K562 (cell line): ENCODE results near the gene NRXN3.

Source experiments
- MEF2A ChIP-seq: IDR thresholded peaks from 2 replicates; pipeline ENCODE4 v1.6.1; 2011; ENCODE audit warnings: low read depth, mild to moderate bottlenecking, low read length, moderate library complexity; ENCODE audit not compliant: control insufficient read depth
- POLR2A ChIP-seq: fragments of 450-650 bp; conservative IDR thresholded peaks from 2 replicates; pipeline ENCODE4 v1.6.1; 2016
- POLR2AphosphoS2 ChIP-seq: IDR thresholded peaks from 2 replicates; pipeline ENCODE4 v1.6.1; 2012; ENCODE audit warnings: low read length, improper control_type of control experiment
- POLR2AphosphoS5 ChIP-seq: IDR thresholded peaks from 2 replicates; pipeline ENCODE4 v1.6.1; 2011; ENCODE audit warnings: mild to moderate bottlenecking, low read depth, low read length, moderate library complexity; ENCODE audit not compliant: control insufficient read depth, insufficient read depth
- RCOR1 ChIP-seq, 2 experiments: IDR thresholded peaks; 2 replicates each; pipeline ENCODE4 v1.6.1; 2012; ENCODE audit warnings: low read depth in 2 of 2, low read length in 2 of 2, borderline replicate concordance in 1 of 2, improper control_type of control experiment in 1 of 2
- RFX5 ChIP-seq: IDR thresholded peaks from 2 replicates; pipeline ENCODE4 v1.6.1; 2011; ENCODE audit warnings: low read depth, mild to moderate bottlenecking, improper control_type of control experiment, low read length
- ZNF224 ChIP-seq: sonication (generic); formaldehyde crosslinking; IDR thresholded peaks from 2 replicates; pipeline ENCODE4 v1.8.0; 2022; ENCODE audit warnings: mild to moderate bottlenecking, missing genetic modification reagents
- TF ChIP-seq, protein P1 (sequence below), 2 experiments: IDR thresholded peaks; 2 replicates each; pipeline ENCODE4 v1.6.1; 2011; ENCODE audit warnings: borderline replicate concordance in 1 of 2, control low read depth in 1 of 2, low read depth in 1 of 2, low read length in 1 of 2, mild to moderate bottlenecking in 1 of 2, mixed read lengths in 1 of 2, moderate library complexity in 1 of 2; ENCODE audit not compliant: insufficient read depth in 1 of 2, insufficient read length in 1 of 2, poor library complexity in 1 of 2, severe bottlenecking in 1 of 2; ENCODE audit errors: extremely low read depth in 1 of 2
- TF ChIP-seq, protein P2 (sequence below): fragments of 250-450 bp; sonication (Bioruptor Pico); IDR thresholded peaks from 2 replicates; pipeline ENCODE4 v1.5.0; 2021
- TF ChIP-seq, protein P3 (sequence below), 2 experiments: fragments of 450-650 bp; IDR thresholded peaks; 2 replicates each; pipeline ENCODE4 v1.6.1; 2016; ENCODE audit warnings: mild to moderate bottlenecking in 2 of 2, borderline replicate concordance in 1 of 2, low read depth in 1 of 2, moderate library complexity in 1 of 2
- TF ChIP-seq, protein P4 (sequence below), 3 experiments: IDR thresholded peaks in 2 of 3; conservative IDR thresholded peaks in 1 of 3; 2 replicates each; pipeline ENCODE4 v1.5.1; 2011 to 2012; ENCODE audit warnings: low read length in 3 of 3, mild to moderate bottlenecking in 3 of 3, control low read depth in 2 of 3, improper control_type of control experiment in 1 of 3, inconsistent platforms in 1 of 3, low read depth in 1 of 3, mixed read lengths in 1 of 3, moderate library complexity in 1 of 3; ENCODE audit not compliant: insufficient read depth in 2 of 3
- TF ChIP-seq, protein P5 (sequence below), 3 experiments: fragments of 200-800 bp in 1 of 3; sonication (Bioruptor generic) in 1 of 3; sonication (generic) in 1 of 3; formaldehyde crosslinking in 1 of 3; IDR thresholded peaks; 2 replicates each; pipeline versions ENCODE4 v1.6.1 to v1.8.0; 2016 to 2022; ENCODE audit warnings: mild to moderate bottlenecking in 2 of 3, missing compliant biosample characterization in 2 of 3, missing genetic modification characterization in 2 of 3, missing genetic modification reagents in 1 of 3

DNA sequence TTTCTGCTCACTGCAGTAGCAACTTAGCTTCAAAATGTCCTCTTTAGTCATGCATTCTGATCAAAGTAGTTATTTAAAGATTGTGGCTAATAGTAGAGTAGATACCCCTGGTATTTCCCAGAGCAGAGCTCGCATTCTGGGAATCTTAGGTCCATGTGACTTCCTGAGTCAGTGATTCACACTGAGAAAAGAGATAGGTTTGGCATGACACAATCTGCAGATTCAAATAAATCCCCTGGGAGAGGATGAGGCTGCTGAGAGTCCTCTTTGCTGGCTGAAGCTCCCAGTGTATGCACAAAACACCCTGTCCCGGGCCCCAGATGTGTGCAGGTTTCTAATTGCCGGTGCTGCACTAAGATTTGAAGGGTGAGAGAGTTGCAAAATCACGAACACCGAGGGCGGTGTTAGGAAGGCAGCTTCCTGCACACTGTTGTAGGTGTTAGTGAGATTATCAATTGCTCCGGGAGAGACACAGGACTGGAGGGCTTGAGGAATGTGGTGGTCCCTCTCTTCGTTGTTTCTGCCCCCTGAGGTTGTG lies 233.2 kb downstream of the NRXN3 start:
- no peak for TF ChIP-seq POLR2AphosphoS2
- no peak for TF ChIP-seq RFX5
- TF ChIP-seq RCOR1 (IDR thresholded peaks at IDR 0.05; ENCODE audit: borderline replicate concordance in 1 of 2, low read depth in 2 of 2, low read length in 2 of 2), result no peak
- TF ChIP-seq, protein P1, sequence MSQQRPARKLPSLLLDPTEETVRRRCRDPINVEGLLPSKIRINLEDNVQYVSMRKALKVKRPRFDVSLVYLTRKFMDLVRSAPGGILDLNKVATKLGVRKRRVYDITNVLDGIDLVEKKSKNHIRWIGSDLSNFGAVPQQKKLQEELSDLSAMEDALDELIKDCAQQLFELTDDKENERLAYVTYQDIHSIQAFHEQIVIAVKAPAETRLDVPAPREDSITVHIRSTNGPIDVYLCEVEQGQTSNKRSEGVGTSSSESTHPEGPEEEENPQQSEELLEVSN (IDR thresholded peaks at IDR 0.05; ENCODE audit: borderline replicate concordance in 1 of 2, extremely low read depth in 1 of 2, insufficient read depth in 1 of 2, insufficient read length in 1 of 2, low read depth in 1 of 2, low read length in 1 of 2, poor library complexity in 1 of 2, severe bottlenecking in 1 of 2), result no peak
- TF ChIP-seq, protein P2, sequence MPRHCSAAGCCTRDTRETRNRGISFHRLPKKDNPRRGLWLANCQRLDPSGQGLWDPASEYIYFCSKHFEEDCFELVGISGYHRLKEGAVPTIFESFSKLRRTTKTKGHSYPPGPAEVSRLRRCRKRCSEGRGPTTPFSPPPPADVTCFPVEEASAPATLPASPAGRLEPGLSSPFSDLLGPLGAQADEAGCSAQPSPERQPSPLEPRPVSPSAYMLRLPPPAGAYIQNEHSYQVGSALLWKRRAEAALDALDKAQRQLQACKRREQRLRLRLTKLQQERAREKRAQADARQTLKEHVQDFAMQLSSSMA, result no peak
- TF ChIP-seq, protein P3, sequence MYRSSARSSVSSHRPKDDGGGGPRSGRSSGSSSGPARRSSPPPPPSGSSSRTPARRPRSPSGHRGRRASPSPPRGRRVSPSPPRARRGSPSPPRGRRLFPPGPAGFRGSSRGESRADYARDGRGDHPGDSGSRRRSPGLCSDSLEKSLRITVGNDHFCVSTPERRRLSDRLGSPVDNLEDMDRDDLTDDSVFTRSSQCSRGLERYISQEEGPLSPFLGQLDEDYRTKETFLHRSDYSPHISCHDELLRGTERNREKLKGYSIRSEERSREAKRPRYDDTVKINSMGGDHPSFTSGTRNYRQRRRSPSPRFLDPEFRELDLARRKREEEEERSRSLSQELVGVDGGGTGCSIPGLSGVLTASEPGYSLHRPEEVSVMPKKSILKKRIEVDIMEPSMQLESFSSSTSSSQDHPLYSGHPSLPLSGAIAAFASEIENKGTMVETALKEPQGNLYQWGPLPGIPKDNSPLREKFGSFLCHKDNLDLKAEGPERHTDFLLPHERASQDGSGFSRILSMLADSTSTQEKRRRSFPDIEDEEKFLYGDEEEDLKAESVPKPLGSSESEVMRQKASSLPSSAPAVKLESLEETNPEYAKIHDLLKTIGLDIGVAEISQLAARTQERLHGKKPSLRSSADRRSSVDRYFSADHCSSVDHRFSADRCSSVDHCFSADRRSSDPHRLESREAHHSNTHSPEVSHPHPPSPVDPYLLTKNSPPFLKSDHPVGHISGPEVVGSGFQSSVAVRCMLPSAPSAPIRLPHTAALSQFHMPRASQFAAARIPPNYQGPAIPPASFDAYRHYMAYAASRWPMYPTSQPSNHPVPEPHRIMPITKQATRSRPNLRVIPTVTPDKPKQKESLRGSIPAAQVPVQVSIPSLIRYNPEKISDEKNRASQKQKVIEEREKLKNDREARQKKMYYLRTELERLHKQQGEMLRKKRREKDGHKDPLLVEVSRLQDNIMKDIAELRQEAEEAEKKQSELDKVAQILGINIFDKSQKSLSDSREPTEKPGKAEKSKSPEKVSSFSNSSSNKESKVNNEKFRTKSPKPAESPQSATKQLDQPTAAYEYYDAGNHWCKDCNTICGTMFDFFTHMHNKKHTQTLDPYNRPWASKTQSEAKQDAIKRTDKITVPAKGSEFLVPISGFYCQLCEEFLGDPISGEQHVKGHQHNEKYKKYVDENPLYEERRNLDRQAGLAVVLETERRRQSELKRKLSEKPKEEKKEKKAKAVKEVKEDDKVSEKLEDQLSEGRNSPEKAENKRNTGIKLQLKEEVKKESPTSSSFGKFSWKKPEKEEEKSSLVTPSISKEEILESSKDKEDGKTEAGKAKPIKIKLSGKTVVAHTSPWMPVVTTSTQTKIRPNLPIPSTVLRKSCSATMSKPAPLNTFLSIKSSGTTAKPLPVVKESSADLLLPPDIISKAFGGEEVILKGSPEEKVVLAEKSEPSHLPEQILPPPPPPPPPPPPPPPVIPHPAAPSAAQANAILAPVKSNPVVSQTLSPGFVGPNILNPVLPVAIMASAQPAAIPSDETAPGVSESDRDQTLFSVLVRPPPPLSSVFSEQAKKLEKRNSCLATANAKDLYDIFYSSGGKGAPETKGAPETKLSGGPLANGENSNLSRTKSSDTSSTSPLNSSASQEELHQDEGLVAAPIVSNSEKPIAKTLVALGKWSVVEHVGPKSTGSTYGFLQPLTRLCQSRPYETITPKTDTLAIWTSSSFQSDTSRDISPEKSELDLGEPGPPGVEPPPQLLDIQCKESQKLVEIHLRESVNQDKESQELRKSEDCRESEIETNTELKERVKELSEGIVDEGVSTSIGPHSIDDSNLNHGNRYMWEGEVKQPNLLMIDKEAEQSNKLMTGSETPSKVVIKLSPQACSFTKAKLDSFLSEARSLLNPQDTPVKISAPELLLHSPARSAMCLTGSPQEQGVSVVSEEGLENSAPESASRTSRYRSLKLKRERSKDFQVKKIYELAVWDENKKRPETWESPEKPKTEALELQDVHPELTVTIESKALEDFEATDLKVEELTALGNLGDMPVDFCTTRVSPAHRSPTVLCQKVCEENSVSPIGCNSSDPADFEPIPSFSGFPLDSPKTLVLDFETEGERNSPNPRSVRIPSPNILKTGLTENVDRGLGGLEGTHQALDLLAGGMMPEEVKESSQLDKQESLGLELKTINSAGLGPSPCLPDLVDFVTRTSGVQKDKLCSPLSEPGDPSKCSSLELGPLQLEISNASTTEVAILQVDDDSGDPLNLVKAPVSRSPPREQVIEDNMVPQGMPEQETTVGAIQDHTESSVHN (IDR thresholded peaks at IDR 0.05; ENCODE audit: borderline replicate concordance in 1 of 2, low read depth in 1 of 2), result no peak
- TF ChIP-seq MEF2A, result no peak
- TF ChIP-seq POLR2AphosphoS5, result no peak
- no peak for TF ChIP-seq ZNF224 (CRISPR knock-in tag)
- no peak for TF ChIP-seq POLR2A
- TF ChIP-seq, protein P4, sequence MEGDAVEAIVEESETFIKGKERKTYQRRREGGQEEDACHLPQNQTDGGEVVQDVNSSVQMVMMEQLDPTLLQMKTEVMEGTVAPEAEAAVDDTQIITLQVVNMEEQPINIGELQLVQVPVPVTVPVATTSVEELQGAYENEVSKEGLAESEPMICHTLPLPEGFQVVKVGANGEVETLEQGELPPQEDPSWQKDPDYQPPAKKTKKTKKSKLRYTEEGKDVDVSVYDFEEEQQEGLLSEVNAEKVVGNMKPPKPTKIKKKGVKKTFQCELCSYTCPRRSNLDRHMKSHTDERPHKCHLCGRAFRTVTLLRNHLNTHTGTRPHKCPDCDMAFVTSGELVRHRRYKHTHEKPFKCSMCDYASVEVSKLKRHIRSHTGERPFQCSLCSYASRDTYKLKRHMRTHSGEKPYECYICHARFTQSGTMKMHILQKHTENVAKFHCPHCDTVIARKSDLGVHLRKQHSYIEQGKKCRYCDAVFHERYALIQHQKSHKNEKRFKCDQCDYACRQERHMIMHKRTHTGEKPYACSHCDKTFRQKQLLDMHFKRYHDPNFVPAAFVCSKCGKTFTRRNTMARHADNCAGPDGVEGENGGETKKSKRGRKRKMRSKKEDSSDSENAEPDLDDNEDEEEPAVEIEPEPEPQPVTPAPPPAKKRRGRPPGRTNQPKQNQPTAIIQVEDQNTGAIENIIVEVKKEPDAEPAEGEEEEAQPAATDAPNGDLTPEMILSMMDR (IDR thresholded peaks at IDR 0.05 in 2 of 3, conservative IDR thresholded peaks at IDR 0.05 in 1 of 3; ENCODE audit: insufficient read depth in 2 of 3, low read depth in 1 of 3, low read length in 3 of 3), result no peak
- TF ChIP-seq, protein P5, sequence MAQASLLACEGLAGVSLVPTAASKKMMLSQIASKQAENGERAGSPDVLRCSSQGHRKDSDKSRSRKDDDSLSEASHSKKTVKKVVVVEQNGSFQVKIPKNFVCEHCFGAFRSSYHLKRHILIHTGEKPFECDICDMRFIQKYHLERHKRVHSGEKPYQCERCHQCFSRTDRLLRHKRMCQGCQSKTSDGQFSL (CRISPR knock-in tag; IDR thresholded peaks at IDR 0.05), result no peak
- TF ChIP-seq, protein P5 (tag; IDR thresholded peaks at IDR 0.05), result no peak
